Lower leg skin (tissue), 3 donors: ENCODE measurements around the gene GHRHR.

ENCODE experiments used
- POLR2A ChIP-seq, 2 donors: fragments of 450-650 bp; IDR thresholded peaks; one replicate each; pipeline ENCODE4 v1.6.1; 2016 to 2017; ENCODE audit warnings: antibody characterized with exemption in 2 of 2, mild to moderate bottlenecking in 1 of 2, moderate library complexity in 1 of 2
- TF ChIP-seq, protein P1 (sequence below), 3 donors: fragments of 450-650 bp; IDR thresholded peaks; one replicate each; pipeline ENCODE4 v1.5.1; 2016; ENCODE audit warnings: antibody characterized with exemption in 3 of 3, mild to moderate bottlenecking in 3 of 3, moderate library complexity in 2 of 3

DNA sequence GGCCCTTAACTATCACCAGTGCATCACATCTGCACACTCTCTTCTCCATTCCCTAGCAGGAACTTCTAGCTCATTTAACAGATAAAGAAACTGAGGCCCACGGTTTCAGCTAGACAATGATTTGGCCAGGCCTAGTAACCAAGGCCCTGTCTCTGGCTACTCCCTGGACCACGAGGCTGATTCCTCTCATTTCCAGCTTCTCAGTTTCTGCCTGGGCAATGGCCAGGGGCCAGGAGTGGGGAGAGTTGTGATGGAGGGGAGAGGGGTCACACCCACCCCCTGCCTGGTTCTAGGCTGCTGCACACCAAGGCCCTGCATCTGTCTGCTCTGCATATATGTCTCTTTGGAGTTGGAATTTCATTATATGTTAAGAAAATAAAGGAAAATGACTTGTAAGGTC is 38.6 kb upstream of the GHRHR start:
- no peak for TF ChIP-seq POLR2A (IDR thresholded peaks at IDR 0.05)
- TF ChIP-seq, protein P1, sequence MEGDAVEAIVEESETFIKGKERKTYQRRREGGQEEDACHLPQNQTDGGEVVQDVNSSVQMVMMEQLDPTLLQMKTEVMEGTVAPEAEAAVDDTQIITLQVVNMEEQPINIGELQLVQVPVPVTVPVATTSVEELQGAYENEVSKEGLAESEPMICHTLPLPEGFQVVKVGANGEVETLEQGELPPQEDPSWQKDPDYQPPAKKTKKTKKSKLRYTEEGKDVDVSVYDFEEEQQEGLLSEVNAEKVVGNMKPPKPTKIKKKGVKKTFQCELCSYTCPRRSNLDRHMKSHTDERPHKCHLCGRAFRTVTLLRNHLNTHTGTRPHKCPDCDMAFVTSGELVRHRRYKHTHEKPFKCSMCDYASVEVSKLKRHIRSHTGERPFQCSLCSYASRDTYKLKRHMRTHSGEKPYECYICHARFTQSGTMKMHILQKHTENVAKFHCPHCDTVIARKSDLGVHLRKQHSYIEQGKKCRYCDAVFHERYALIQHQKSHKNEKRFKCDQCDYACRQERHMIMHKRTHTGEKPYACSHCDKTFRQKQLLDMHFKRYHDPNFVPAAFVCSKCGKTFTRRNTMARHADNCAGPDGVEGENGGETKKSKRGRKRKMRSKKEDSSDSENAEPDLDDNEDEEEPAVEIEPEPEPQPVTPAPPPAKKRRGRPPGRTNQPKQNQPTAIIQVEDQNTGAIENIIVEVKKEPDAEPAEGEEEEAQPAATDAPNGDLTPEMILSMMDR (IDR thresholded peaks at IDR 0.05), result no peak
